GM12875 (cell line): Measurements from ENCODE around the gene FRMPD1.
"Not testable (repeated sequence)": the region's sequence is repeated elsewhere in the genome, so short reads cannot be mapped to it uniquely, and the experiment has no call there.

Source experiments
- H3K4me3 ChIP-seq: one replicate; pipeline ENCODE4 v1.5.1; 2011; ENCODE audit warnings: low read depth, low read length, control low read depth
- CTCF ChIP-seq: IDR thresholded peaks from 2 replicates; pipeline ENCODE4 v1.5.1; 2011; ENCODE audit warnings: low read depth, mild to moderate bottlenecking, control low read depth, inconsistent platforms, low read length, moderate library complexity, borderline replicate concordance; ENCODE audit not compliant: insufficient read depth

The FRMPD1 gene

GRCh38 chr9:37745970-37746369 lies 95.2 kb downstream of the FRMPD1 start:
- no peak for TF ChIP-seq CTCF
- H3K4me3 ChIP-seq = no peak overlapping the region

- no peak overlapping the region for H3K4me3 ChIP-seq
- no peak for TF ChIP-seq CTCF
Measured at GRCh38 chr9:37746448-37747270, 95.9 kb downstream of the FRMPD1 start.

- TF ChIP-seq CTCF = peak; percentile 88
- no peak overlapping the region for H3K4me3 ChIP-seq
Measured at GRCh38 chr9:37747271-37747753, 96.6 kb downstream of the FRMPD1 start.

GRCh38 chr9:37749129-37749528 lies 98.4 kb downstream of the FRMPD1 start:
- H3K4me3 ChIP-seq = no peak overlapping the region
- TF ChIP-seq CTCF = no peak

GRCh38 chr9:37751186-37751585 lies 100.4 kb downstream of the FRMPD1 start:
- no peak for TF ChIP-seq CTCF
- no peak overlapping the region for H3K4me3 ChIP-seq

GRCh38 chr9:37751704-37752103 lies 101.0 kb downstream of the FRMPD1 start:
- H3K4me3 ChIP-seq = not testable (repeated sequence)

- H3K4me3 ChIP-seq = not testable (repeated sequence)
Measured at GRCh38 chr9:37752112-37752511, 101.4 kb downstream of the FRMPD1 start.

- TF ChIP-seq CTCF = no peak
- H3K4me3 ChIP-seq = peak overlapping the region; percentile 81
Measured at GRCh38 chr9:37752642-37753488, 102.1 kb downstream of the FRMPD1 start.
